Measurements from ENCODE around the gene OR5H14. TPM values are rescaled to one million over a fixed set of nuclear protein-coding genes. Genes with fewer than 3 reads are reported as not detected.

Gene OR5H14
- total RNA-seq, 4 donors from 2014 or later: not detected

GRCh38 chr3:98199020-98199419 lies 51.7 kb downstream of the OR5H14 start:
- 68 to 74% methylated on average over 1 of the region's 1 CpG for WGBS, 2 donors
- Histone ChIP-seq H3K9me3 (no peaks in the 10 kb centered on the region), H3K4me1 (no peaks in the 10 kb centered on the region), H3K27ac (no peak overlapping the region), H3K36me3 (no peaks in the 10 kb centered on the region), H3K4me3 (no peak overlapping the region), H3K27me3 (no peaks in the 10 kb centered on the region)
- TF ChIP-seq POLR2A (IDR thresholded peaks at IDR 0.05) (no peak), EP300 (IDR thresholded peaks at IDR 0.05) (no peak), CTCF (IDR thresholded peaks at IDR 0.05) (no peak)
- DNase-seq (ENCODE audit: low spot score in 2 of 2): no peak

Other genes starting within 250 kb of the OR5H14 start
- 10 to 100 TPM; 24.9 to 27.0 (median 26.8) TPM for gene RIOX2, start 175.0 kb upstream of the OR5H14 start, total RNA-seq
- not detected for gene GABRR3, start 112.2 kb upstream of the OR5H14 start, total RNA-seq
- not detected for gene OR5AC2, start 60.3 kb upstream of the OR5H14 start, total RNA-seq
- gene OR5H1, start 16.8 kb upstream of the OR5H14 start, total RNA-seq: not detected
- gene OR5H15, start 19.2 kb downstream of the OR5H14 start, total RNA-seq: not detected
- gene OR5H6, start 116.8 kb downstream of the OR5H14 start, total RNA-seq: not detected
- not detected for gene OR5H2, start 135.0 kb downstream of the OR5H14 start, total RNA-seq
- not detected for gene OR5K4, start 206.4 kb downstream of the OR5H14 start, total RNA-seq
- not detected for gene OR5K3, start 243.2 kb downstream of the OR5H14 start, total RNA-seq